Right atrium auricular region (tissue), 2 donors: ENCODE results near the gene DES. TPM values are rescaled to one million over a fixed set of nuclear protein-coding genes. Genes with fewer than 3 reads are reported as not detected.
A peak's percentile ranks its signal among the peaks of the same experiment; 100 is the strongest.

Experiments used
- DNase-seq: peaks from one replicate; pipeline ENCODE4 v3.0.0-alpha.2; 2019; ENCODE audit warnings: low spot score
- H3K27ac ChIP-seq, 2 donors: fragments of 200-600 bp; sonication (generic); 1 replicate in 1 of 2; 2 replicates in 1 of 2; pipeline ENCODE4 v1.5.1; 2016 to 2019
- H3K27me3 ChIP-seq, 2 donors: fragments of 200-600 bp; sonication (generic); one replicate each; pipeline versions ENCODE4 v1.5.1 to v1.6.0; 2017 to 2019
- H3K36me3 ChIP-seq: fragments of 200-600 bp; sonication (generic); one replicate; pipeline ENCODE4 v1.5.1; 2016
- H3K4me1 ChIP-seq, 2 donors: fragments of 200-600 bp; sonication (generic); one replicate each; pipeline versions ENCODE4 v1.5.1 to v1.6.0; 2017 to 2019
- H3K4me3 ChIP-seq, 2 donors: fragments of 200-600 bp; sonication (generic); 1 replicate in 1 of 2; 2 replicates in 1 of 2; pipeline ENCODE4 v1.5.1; 2017 to 2019; ENCODE audit warnings: mild to moderate bottlenecking in 1 of 2, moderate library complexity in 1 of 2
- H3K9me3 ChIP-seq, 2 donors: fragments of 200-600 bp; sonication (generic); one replicate each; pipeline ENCODE4 v1.5.1; 2019
- total RNA-seq, 2 donors: library from RNA; depleted of rRNA; stranded (reverse); fragments of >200 nt; gene quantifications; one replicate each; pipeline ENCODE4 v1.1.0, GENCODE V29; 2016
- TF ChIP-seq, protein P1 (sequence below), 2 donors: fragments of 200-600 bp; sonication (generic); IDR thresholded peaks; one replicate each; pipeline ENCODE4 v1.5.1; 2019; ENCODE audit warnings: antibody characterized with exemption in 2 of 2

Gene DES
- total RNA-seq, 2 donors from 2014 or later, result 12,280 to 13,654 TPM

DNA sequence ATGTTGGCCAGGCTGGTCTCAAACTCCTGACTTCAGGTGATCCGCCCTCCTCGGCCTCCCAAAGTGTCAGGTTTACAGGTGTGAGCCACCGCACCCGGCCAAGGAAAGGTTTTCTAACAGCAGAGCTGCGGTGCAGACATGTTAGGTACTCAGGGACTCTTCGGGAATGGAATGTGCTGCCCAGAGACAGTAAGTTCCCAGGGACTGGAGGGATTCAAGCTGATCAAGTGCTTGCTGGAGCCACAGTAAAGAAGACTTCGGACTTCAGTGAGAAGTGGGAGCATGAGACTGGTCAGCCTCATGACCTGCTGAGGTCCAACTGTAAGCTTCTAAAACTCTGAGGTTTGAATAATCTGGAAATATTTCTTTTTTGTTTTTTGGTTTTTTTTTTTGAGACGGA is 7.8 kb upstream of the DES start:
- H3K4me3 ChIP-seq, result no peak overlapping the region
- H3K36me3 ChIP-seq, result no peaks in the 10 kb centered on the region
- H3K27me3 ChIP-seq, result no peaks in the 10 kb centered on the region
- H3K9me3 ChIP-seq, result no peaks in the 10 kb centered on the region
- peak overlapping the region; percentile 16 to 92 for H3K27ac ChIP-seq
- no peak for DNase-seq
- peaks cover 0 to 30% of the 10 kb centered on the region in 2 donors for H3K4me1 ChIP-seq
- TF ChIP-seq, protein P1, sequence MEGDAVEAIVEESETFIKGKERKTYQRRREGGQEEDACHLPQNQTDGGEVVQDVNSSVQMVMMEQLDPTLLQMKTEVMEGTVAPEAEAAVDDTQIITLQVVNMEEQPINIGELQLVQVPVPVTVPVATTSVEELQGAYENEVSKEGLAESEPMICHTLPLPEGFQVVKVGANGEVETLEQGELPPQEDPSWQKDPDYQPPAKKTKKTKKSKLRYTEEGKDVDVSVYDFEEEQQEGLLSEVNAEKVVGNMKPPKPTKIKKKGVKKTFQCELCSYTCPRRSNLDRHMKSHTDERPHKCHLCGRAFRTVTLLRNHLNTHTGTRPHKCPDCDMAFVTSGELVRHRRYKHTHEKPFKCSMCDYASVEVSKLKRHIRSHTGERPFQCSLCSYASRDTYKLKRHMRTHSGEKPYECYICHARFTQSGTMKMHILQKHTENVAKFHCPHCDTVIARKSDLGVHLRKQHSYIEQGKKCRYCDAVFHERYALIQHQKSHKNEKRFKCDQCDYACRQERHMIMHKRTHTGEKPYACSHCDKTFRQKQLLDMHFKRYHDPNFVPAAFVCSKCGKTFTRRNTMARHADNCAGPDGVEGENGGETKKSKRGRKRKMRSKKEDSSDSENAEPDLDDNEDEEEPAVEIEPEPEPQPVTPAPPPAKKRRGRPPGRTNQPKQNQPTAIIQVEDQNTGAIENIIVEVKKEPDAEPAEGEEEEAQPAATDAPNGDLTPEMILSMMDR (IDR thresholded peaks at IDR 0.05), result no peak

DNA sequence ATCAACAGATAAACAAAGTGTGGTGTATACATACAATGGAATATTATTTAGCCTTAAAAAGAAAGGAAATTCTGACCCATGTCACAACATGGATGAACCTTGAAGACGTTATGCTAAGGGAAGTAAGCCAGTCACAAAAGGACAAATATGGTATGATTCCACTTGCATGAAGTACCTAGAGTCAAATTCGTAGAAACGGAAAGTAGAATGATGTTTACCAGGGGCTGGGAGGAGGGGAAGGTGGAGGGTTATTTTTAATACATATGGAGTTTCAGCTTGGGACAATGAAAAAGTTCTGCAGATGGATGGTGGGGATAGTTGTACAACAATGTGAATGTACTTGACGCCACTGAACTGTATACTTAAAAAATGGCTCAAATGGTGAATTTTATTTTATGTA is 3.3 kb upstream of the DES start:
- H3K4me1 ChIP-seq, result peaks cover 0 to 35% of the 10 kb centered on the region in 2 donors
- TF ChIP-seq, protein P1 (IDR thresholded peaks at IDR 0.05), result no peak

DNA sequence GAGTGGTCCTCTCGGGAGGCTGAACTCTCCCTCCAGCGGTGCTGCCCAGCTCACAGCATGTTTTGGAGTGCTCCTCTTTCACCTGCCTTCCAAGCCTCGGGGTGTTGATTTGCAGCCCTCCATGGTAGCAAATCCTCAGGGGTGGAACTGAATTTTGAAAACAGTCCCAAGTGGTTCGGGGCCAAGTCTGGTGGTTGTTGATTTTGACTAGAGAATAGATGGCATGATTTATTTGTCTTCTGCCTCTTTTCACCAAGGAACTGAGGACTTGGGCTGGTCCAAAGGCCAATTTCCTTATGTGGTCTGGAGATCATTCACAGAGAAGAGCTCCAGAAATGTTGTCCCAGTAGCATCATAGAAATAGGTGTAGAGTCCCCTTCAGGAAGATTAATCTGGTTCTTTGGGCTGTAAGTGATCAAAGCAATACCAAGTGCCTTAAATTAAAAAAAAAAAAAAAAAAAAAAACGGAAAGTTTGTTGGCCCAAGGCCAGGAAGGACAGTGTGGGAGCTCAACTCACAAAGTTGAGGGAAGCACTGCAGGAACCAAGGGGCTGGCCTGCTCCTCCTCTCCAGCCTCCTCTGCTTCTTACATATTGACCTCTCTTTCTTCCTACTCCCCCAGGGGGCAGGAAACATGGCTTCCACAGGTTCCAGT is 2.5 kb upstream of the DES start:
- Histone ChIP-seq H3K27me3 (peaks cover 0 to 5% of the 10 kb centered on the region in 2 donors), H3K9me3 (no peaks in the 10 kb centered on the region), H3K36me3 (peaks cover 22% of the 10 kb centered on the region), H3K27ac (peak overlapping the region; percentile 92 to 96), H3K4me1 (peaks cover 0 to 35% of the 10 kb centered on the region in 2 donors), H3K4me3 (no peak overlapping the region)
- no peak for DNase-seq
- TF ChIP-seq, protein P1 (IDR thresholded peaks at IDR 0.05), result no peak

More for the DNA sequence above, 3.3 kb upstream of the DES start:
- Histone ChIP-seq H3K27me3 (peaks cover 0 to 5% of the 10 kb centered on the region in 2 donors), H3K27ac (peak overlapping the region; percentile 92 to 96), H3K4me3 (no peak overlapping the region), H3K36me3 (peaks cover 13% of the 10 kb centered on the region), H3K9me3 (no peaks in the 10 kb centered on the region)
- DNase-seq, result no peak

DNA sequence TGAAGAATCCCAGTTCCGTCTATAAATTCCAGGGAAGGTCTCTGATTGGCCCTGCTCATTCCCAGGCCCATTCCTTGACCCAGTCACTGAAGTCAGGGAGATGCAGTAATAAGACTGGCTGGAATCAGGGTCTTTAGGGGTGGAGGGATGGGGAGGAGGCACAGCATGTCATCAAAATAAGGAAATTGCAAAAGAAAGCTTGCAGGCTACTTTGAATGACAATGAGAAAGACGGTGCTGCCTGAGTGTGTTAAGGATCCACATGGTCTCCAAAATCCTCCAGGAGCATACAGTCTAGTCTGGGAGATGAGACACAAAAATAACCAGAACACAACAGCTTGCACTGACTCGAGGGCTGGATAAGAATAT is 2.0 kb upstream of the DES start:
- Histone ChIP-seq H3K9me3 (no peaks in the 10 kb centered on the region), H3K4me1 (peaks cover 0 to 35% of the 10 kb centered on the region in 2 donors), H3K4me3 (no peak overlapping the region), H3K36me3 (peaks cover 27% of the 10 kb centered on the region), H3K27me3 (peaks cover 0 to 5% of the 10 kb centered on the region in 2 donors), H3K27ac (peak overlapping the region; percentile 92 to 96)
- TF ChIP-seq, protein P1 (IDR thresholded peaks at IDR 0.05), result no peak
- no peak for DNase-seq

DNA sequence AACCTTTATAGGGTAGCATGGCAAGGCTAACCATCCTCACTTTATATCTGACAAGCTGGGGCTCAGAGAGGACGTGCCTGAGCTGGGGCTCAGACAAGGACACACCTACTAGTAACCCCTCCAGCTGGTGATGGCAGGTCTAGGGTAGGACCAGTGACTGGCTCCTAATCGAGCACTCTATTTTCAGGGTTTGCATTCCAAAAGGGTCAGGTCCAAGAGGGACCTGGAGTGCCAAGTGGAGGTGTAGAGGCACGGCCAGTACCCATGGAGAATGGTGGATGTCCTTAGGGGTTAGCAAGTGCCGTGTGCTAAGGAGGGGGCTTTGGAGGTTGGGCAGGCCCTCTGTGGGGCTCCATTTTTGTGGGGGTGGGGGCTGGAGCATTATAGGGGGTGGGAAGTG is 1.2 kb upstream of the DES start:
- DNase-seq, result no peak
- TF ChIP-seq, protein P1 (IDR thresholded peaks at IDR 0.05), result no peak
- peaks cover 0 to 35% of the 10 kb centered on the region in 2 donors for H3K4me1 ChIP-seq
- H3K9me3 ChIP-seq, result no peaks in the 10 kb centered on the region
- peak overlapping the region; percentile 92 to 96 for H3K27ac ChIP-seq
- H3K36me3 ChIP-seq, result peaks cover 34% of the 10 kb centered on the region
- H3K4me3 ChIP-seq, result no peak overlapping the region
- peaks cover 0 to 5% of the 10 kb centered on the region in 2 donors for H3K27me3 ChIP-seq

DNA sequence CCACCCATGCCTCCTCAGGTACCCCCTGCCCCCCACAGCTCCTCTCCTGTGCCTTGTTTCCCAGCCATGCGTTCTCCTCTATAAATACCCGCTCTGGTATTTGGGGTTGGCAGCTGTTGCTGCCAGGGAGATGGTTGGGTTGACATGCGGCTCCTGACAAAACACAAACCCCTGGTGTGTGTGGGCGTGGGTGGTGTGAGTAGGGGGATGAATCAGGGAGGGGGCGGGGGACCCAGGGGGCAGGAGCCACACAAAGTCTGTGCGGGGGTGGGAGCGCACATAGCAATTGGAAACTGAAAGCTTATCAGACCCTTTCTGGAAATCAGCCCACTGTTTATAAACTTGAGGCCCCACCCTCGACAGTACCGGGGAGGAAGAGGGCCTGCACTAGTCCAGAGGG is 803 bp upstream of the DES start:
- H3K27me3 ChIP-seq, result peaks cover 0 to 5% of the 10 kb centered on the region in 2 donors
- TF ChIP-seq, protein P1 (IDR thresholded peaks at IDR 0.05), result no peak
- no peaks in the 10 kb centered on the region for H3K9me3 ChIP-seq
- H3K4me1 ChIP-seq, result peaks cover 0 to 35% of the 10 kb centered on the region in 2 donors
- H3K36me3 ChIP-seq, result peaks cover 39% of the 10 kb centered on the region
- peak overlapping the region; percentile 92 to 96 for H3K27ac ChIP-seq
- DNase-seq, result no peak
- no peak overlapping the region for H3K4me3 ChIP-seq
